ENCODE data around the gene USP25. TPM values are rescaled to one million over a fixed set of nuclear protein-coding genes. Genes with fewer than 3 reads are reported as not detected.

USP25 gene
- total and polyA plus RNA-seq, 2 experiments from 2014 or later: 11.8 to 49.2 TPM

DNA sequence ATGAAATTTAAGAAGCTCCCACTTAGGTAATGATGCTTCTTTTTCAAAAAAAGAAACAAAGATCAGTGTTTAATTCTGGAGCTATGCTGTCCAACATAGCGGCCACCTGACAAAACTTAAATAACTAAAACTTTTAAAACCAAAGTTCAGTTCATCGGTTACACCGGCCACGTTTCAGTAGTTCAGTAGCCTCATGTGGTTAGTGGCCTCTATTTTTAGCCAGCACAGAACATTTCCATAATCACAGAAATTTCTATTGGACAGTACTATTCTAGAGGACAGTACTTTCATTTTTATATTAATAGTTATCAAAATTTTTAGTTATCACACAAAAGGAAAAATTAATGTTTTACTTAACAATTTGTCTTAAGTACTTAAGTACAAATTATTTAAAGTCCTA lies 141.0 kb downstream of the USP25 start (continued):
- TF ChIP-seq, protein P1, sequence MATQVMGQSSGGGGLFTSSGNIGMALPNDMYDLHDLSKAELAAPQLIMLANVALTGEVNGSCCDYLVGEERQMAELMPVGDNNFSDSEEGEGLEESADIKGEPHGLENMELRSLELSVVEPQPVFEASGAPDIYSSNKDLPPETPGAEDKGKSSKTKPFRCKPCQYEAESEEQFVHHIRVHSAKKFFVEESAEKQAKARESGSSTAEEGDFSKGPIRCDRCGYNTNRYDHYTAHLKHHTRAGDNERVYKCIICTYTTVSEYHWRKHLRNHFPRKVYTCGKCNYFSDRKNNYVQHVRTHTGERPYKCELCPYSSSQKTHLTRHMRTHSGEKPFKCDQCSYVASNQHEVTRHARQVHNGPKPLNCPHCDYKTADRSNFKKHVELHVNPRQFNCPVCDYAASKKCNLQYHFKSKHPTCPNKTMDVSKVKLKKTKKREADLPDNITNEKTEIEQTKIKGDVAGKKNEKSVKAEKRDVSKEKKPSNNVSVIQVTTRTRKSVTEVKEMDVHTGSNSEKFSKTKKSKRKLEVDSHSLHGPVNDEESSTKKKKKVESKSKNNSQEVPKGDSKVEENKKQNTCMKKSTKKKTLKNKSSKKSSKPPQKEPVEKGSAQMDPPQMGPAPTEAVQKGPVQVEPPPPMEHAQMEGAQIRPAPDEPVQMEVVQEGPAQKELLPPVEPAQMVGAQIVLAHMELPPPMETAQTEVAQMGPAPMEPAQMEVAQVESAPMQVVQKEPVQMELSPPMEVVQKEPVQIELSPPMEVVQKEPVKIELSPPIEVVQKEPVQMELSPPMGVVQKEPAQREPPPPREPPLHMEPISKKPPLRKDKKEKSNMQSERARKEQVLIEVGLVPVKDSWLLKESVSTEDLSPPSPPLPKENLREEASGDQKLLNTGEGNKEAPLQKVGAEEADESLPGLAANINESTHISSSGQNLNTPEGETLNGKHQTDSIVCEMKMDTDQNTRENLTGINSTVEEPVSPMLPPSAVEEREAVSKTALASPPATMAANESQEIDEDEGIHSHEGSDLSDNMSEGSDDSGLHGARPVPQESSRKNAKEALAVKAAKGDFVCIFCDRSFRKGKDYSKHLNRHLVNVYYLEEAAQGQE (IDR thresholded peaks at IDR 0.05; ENCODE audit: unreplicated experiment): no peak
- TF ChIP-seq, protein P2, sequence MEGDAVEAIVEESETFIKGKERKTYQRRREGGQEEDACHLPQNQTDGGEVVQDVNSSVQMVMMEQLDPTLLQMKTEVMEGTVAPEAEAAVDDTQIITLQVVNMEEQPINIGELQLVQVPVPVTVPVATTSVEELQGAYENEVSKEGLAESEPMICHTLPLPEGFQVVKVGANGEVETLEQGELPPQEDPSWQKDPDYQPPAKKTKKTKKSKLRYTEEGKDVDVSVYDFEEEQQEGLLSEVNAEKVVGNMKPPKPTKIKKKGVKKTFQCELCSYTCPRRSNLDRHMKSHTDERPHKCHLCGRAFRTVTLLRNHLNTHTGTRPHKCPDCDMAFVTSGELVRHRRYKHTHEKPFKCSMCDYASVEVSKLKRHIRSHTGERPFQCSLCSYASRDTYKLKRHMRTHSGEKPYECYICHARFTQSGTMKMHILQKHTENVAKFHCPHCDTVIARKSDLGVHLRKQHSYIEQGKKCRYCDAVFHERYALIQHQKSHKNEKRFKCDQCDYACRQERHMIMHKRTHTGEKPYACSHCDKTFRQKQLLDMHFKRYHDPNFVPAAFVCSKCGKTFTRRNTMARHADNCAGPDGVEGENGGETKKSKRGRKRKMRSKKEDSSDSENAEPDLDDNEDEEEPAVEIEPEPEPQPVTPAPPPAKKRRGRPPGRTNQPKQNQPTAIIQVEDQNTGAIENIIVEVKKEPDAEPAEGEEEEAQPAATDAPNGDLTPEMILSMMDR (conservative IDR thresholded peaks at IDR 0.05; ENCODE audit: low read depth in 2 of 2): no peak

DNA sequence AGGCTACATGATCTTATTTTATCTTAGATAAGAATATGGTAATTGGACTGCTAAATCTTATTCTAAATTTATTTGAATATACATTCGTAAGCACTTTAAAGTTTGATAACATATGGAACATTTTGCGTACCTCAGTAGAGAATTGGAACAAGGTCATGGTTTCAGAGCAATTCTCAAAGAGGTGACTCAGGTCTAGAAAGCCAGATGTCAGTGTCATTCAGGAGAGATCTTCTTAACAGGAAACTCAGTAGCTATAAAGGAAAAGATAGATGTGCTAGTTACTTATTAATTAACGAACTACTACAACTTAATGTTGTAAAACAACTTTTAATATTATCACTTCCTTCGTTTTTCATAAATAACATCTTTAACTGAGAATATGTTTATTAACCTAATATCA lies 142.5 kb downstream of the USP25 start:
- peaks cover 44% of the 10 kb centered on the region for H3K36me3 Mint-ChIP-seq (ENCODE audit: low read depth)
- Histone ChIP-seq H3K36me3 (ENCODE audit: insufficient read depth) (peaks cover 7% of the 10 kb centered on the region; the same call in 1 of the 2 replicates), H3F3A (replicated peaks; ENCODE audit: low read depth) (no peaks in the 10 kb centered on the region), H4K20me1 (replicated peaks; ENCODE audit: insufficient read depth) (no peaks in the 10 kb centered on the region), H3K4me3 (no peak overlapping the region), H3K79me2 (replicated peaks; ENCODE audit: insufficient read depth) (no peaks in the 10 kb centered on the region), H2AFZ (no peak overlapping the region), H3K27me3 (ENCODE audit: insufficient read depth) (no peaks in the 10 kb centered on the region), H3K4me2 (no peak overlapping the region), H3K9me2 (ENCODE audit: insufficient read depth) (peaks cover 8% of the 10 kb centered on the region; the same call in 1 of the 2 replicates), H3K4me1 (ENCODE audit: insufficient read depth) (no peaks in the 10 kb centered on the region), H3K27ac (ENCODE audit: low read depth) (no peak overlapping the region)
- H3K9me3 Mint-ChIP-seq: no peaks in the 10 kb centered on the region
- no peak overlapping the region for H3K27ac Mint-ChIP-seq
- ATAC-seq (no peak), DNase-seq (ENCODE audit: low spot score) (no peak)
- no peaks in the 10 kb centered on the region for H3K27me3 Mint-ChIP-seq (ENCODE audit: insufficient read depth, low read depth, poor library complexity)
- no peaks in the 10 kb centered on the region for H3K4me1 Mint-ChIP-seq
- no peak overlapping the region for H3K4me3 Mint-ChIP-seq
- TF ChIP-seq ZNF114 (CRISPR knock-in tag; IDR thresholded peaks at IDR 0.05): no peak
- TF ChIP-seq, protein P3, sequence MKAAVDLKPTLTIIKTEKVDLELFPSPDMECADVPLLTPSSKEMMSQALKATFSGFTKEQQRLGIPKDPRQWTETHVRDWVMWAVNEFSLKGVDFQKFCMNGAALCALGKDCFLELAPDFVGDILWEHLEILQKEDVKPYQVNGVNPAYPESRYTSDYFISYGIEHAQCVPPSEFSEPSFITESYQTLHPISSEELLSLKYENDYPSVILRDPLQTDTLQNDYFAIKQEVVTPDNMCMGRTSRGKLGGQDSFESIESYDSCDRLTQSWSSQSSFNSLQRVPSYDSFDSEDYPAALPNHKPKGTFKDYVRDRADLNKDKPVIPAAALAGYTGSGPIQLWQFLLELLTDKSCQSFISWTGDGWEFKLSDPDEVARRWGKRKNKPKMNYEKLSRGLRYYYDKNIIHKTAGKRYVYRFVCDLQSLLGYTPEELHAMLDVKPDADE (IDR thresholded peaks at IDR 0.05): no peak
- TF ChIP-seq, protein P2 (conservative IDR thresholded peaks at IDR 0.05; ENCODE audit: low read depth in 2 of 2): no peak
- TF ChIP-seq, protein P1 (IDR thresholded peaks at IDR 0.05; ENCODE audit: unreplicated experiment): no peak
- no peak for TF ChIP-seq CREB1 (CRISPR knock-in tag; IDR thresholded peaks at IDR 0.05; ENCODE audit: low read depth)
- TF ChIP-seq EZH2phosphoT487 (IDR thresholded peaks at IDR 0.05; ENCODE audit: unreplicated experiment): no peak
- no peak for TF ChIP-seq STAT1 (IDR thresholded peaks at IDR 0.05; ENCODE audit: unreplicated experiment)
- TF ChIP-seq ZNF331 (CRISPR knock-in tag; IDR thresholded peaks at IDR 0.05; ENCODE audit: low read depth): no peak

All from GM23338 (cell line).